ENCODE results near the gene TNFRSF13B. TPM values are rescaled to one million over a fixed set of nuclear protein-coding genes. Genes with fewer than 3 reads are reported as not detected.

The TNFRSF13B gene
- total and polyA plus RNA-seq, 8 donors = 0.25 to 1.8 (median 1.1) TPM; not detected in 4

- no peak overlapping the region for H3K4me3 ChIP-seq
- peak in 5 of 7 experiments; percentile 89 to 97 (median 96) for TF ChIP-seq CTCF (IDR thresholded peaks at IDR 0.05)
- TF ChIP-seq POLR2A (IDR thresholded peaks at IDR 0.05) = no peak
- TF ChIP-seq POLR2AphosphoS5 (IDR thresholded peaks at IDR 0.05) = peak in 1 of 3 donors; percentile 72
- intact Hi-C loops (cut with DNase I; ENCODE audit: low total_unique reads) = loop anchor here (10.0 kb wide), 2 partner anchors 143 to 303 kb away; partner anchors contain the start of gene NT5M
- 16 to 24% (median 20%) methylated on average over 17 to 22 of the region's 22 CpGs for WGBS, 5 donors
- H3K9me3 ChIP-seq = no peaks in the 10 kb centered on the region
- DNase-seq = peak; percentile 90 to 92
- peaks cover 5 to 11% (median 9%) of the 10 kb centered on the region in 4 donors for H3K4me1 ChIP-seq
- H3K27ac ChIP-seq = no peak overlapping the region
- no peaks in the 10 kb centered on the region for H3K27me3 ChIP-seq
- no peaks in the 10 kb centered on the region for H3K36me3 ChIP-seq
Observed at GRCh38 chr17:17001874-17002520, 30.1 kb upstream of the TNFRSF13B start.

- no peaks in the 10 kb centered on the region for H3K27me3 ChIP-seq
- H3K4me3 ChIP-seq = no peak overlapping the region
- intact Hi-C loops (cut with DNase I; ENCODE audit: low total_unique reads) = loop anchor here (10.0 kb wide), 2 partner anchors 144 to 304 kb away; partner anchors contain the start of gene NT5M
- TF ChIP-seq CTCF (IDR thresholded peaks at IDR 0.05) (no peak), POLR2A (IDR thresholded peaks at IDR 0.05) (no peak)
- H3K27ac ChIP-seq = no peak overlapping the region
- H3K9me3 ChIP-seq = no peaks in the 10 kb centered on the region
- peaks cover 5 to 11% (median 9%) of the 10 kb centered on the region in 4 donors for H3K4me1 ChIP-seq
- H3K36me3 ChIP-seq = no peaks in the 10 kb centered on the region
- WGBS, 5 donors = 73 to 80% (median 77%) methylated on average over 9 of the region's 9 CpGs
- DNase-seq = no peak
Observed at GRCh38 chr17:17001076-17001777, 29.3 kb upstream of the TNFRSF13B start.

GRCh38 chr17:16999931-17000625 lies 28.2 kb upstream of the TNFRSF13B start:
- TF ChIP-seq EP300 (IDR thresholded peaks at IDR 0.05) = no peak
- no peak for TF ChIP-seq POLR2AphosphoS5 (IDR thresholded peaks at IDR 0.05)
- no peak for TF ChIP-seq POLR2A (IDR thresholded peaks at IDR 0.05)
- no peak for TF ChIP-seq CTCF (IDR thresholded peaks at IDR 0.05)
- DNase-seq = no peak
- Histone ChIP-seq H3K27ac (no peak overlapping the region), H3K36me3 (no peaks in the 10 kb centered on the region), H3K4me3 (no peak overlapping the region), H3K4me1 (peaks cover 5 to 11% (median 9%) of the 10 kb centered on the region in 4 donors), H3K27me3 (no peaks in the 10 kb centered on the region), H3K9me3 (no peaks in the 10 kb centered on the region)
- intact Hi-C loops (cut with DNase I; ENCODE audit: low total_unique reads) = loop anchor here (10.0 kb wide), 2 partner anchors 145 to 305 kb away; partner anchors contain the start of gene NT5M
- 83 to 92% (median 84%) methylated on average over 7 of the region's 7 CpGs for WGBS, 5 donors

All from stomach (tissue), 9 donors.